Endodermal cell (in vitro differentiated cells): ENCODE measurements around the gene CNKSR1. TPM values are rescaled to one million over a fixed set of nuclear protein-coding genes. Genes with fewer than 3 reads are reported as not detected.

Source experiments
- DNase-seq: peaks from one replicate; pipeline ENCODE4 v3.0.0-alpha.2; 2017
- H3K27ac ChIP-seq: 2 replicates; pipeline ENCODE4 v1.5.1; 2013; ENCODE audit warnings: mild to moderate bottlenecking, low read depth, low read length, moderate library complexity
- H3K27me3 ChIP-seq: 2 replicates; pipeline ENCODE4 v1.6.1; 2013; ENCODE audit warnings: mild to moderate bottlenecking, low read length, moderate library complexity; ENCODE audit not compliant: insufficient read depth, control insufficient read depth, poor library complexity, severe bottlenecking
- H3K36me3 ChIP-seq: 2 replicates; pipeline ENCODE4 v1.7.0; 2013; ENCODE audit warnings: mild to moderate bottlenecking, low read length, moderate library complexity; ENCODE audit not compliant: control insufficient read depth, insufficient read depth
- H3K4me1 ChIP-seq: one replicate; pipeline ENCODE4 v1.7.0; 2013; ENCODE audit warnings: low read length; ENCODE audit not compliant: control insufficient read depth, insufficient read depth
- H3K4me3 ChIP-seq: 2 replicates; pipeline ENCODE4 v1.5.1; 2013; ENCODE audit warnings: mild to moderate bottlenecking, low read length, moderate library complexity
- H3K9ac ChIP-seq: 2 replicates; pipeline ENCODE4 v1.6.1; 2013; ENCODE audit warnings: mild to moderate bottlenecking, low read length, moderate library complexity; ENCODE audit not compliant: poor library complexity, severe bottlenecking; ENCODE audit errors: extremely low read depth
- H3K9me3 ChIP-seq: 2 replicates; pipeline ENCODE4 v1.6.1; 2013; ENCODE audit warnings: mild to moderate bottlenecking, low read length, moderate library complexity; ENCODE audit not compliant: control insufficient read depth
- H3K27ac Mint-ChIP-seq: 2 replicates; pipeline ENCODE4 v1.8.0; 2020; ENCODE audit warnings: mixed read lengths
- H3K27me3 Mint-ChIP-seq: 2 replicates; pipeline ENCODE4 v1.8.0; 2021; ENCODE audit warnings: mild to moderate bottlenecking, mixed read lengths; ENCODE audit not compliant: insufficient read depth
- H3K36me3 Mint-ChIP-seq: 2 replicates; pipeline ENCODE4 v1.8.0; 2020; ENCODE audit warnings: low read depth, mixed read lengths
- H3K4me1 Mint-ChIP-seq: 2 replicates; pipeline ENCODE4 v1.8.0; 2020; ENCODE audit warnings: mixed read lengths
- H3K4me3 Mint-ChIP-seq: 2 replicates; pipeline ENCODE4 v1.8.0; 2020; ENCODE audit warnings: mild to moderate bottlenecking, moderate library complexity, mixed read lengths
- H3K9me3 Mint-ChIP-seq: 2 replicates; pipeline ENCODE4 v1.8.0; 2020; ENCODE audit warnings: mild to moderate bottlenecking, mixed read lengths
- CTCF ChIP-seq: fragments of 200-600 bp; sonication (generic); conservative IDR thresholded peaks from 2 replicates; pipeline ENCODE4 v1.5.0; 2021; ENCODE audit warnings: antibody characterized with exemption, mild to moderate bottlenecking
- WGBS, 2 experiments: methylation state at CpG; one replicate each; pipeline versions ENCODE4 v1.1.5 to v1.1.7; 2013; ENCODE audit warnings: missing lambda C conversion rate in 2 of 2, mixed read lengths in 1 of 2; ENCODE audit not compliant: insufficient coverage in 1 of 2, insufficient read length in 1 of 2; 5-methylcytosine and 5-hydroxymethylcytosine counted together
- total RNA-seq, 2 donors: library from RNA; stranded (reverse); fragmentation: NEBNext Ultra II Directional in 1 of 2; extraction: Animal tissue kit (Norgen Biotek cat#: 25700) in 1 of 2; gene quantifications; 2 replicates in 1 of 2; 3 replicates in 1 of 2; pipeline ENCODE4 v1.2.1, GENCODE V29; 2021

The CNKSR1 gene
- total RNA-seq, 2 donors from 2014 or later = 35.8 to 44.1 TPM

- Histone ChIP-seq H3K9ac (no peak overlapping the region), H3K9me3 (no peaks in the 10 kb centered on the region), H3K4me1 (peaks cover 7% of the 10 kb centered on the region), H3K36me3 (no peaks in the 10 kb centered on the region), H3K27me3 (peaks cover 47% of the 10 kb centered on the region), H3K4me3 (no peak overlapping the region), H3K27ac (no peak overlapping the region)
- WGBS, 2 experiments = 89 to 92% methylated on average over 9 of the region's 9 CpGs
- no peak for TF ChIP-seq CTCF
- peaks cover 73% of the 10 kb centered on the region for H3K27me3 Mint-ChIP-seq
- no peaks in the 10 kb centered on the region for H3K36me3 Mint-ChIP-seq
- no peaks in the 10 kb centered on the region for H3K9me3 Mint-ChIP-seq
- no peak overlapping the region for H3K27ac Mint-ChIP-seq
- H3K4me1 Mint-ChIP-seq = peaks cover 39% of the 10 kb centered on the region
- no peak for DNase-seq
- peak overlapping the region; percentile 67 for H3K4me3 Mint-ChIP-seq
Observed at GRCh38 chr1:26163684-26164035, 13.6 kb upstream of the CNKSR1 start.

- H3K4me3 Mint-ChIP-seq = peak overlapping the region; percentile 67
- peak overlapping the region; percentile 94 for H3K27ac Mint-ChIP-seq
- peaks cover 3% of the 10 kb centered on the region for H3K4me1 ChIP-seq
- H3K9ac ChIP-seq = peak overlapping the region; percentile 44
- 11 to 32% methylated on average over 21 to 72 of the region's 72 CpGs for WGBS, 2 experiments
- H3K9me3 Mint-ChIP-seq = no peaks in the 10 kb centered on the region
- no peaks in the 10 kb centered on the region for H3K36me3 ChIP-seq
- DNase-seq = peak; percentile 92
- H3K9me3 ChIP-seq = no peaks in the 10 kb centered on the region
- peaks cover 47% of the 10 kb centered on the region for H3K27me3 ChIP-seq
- H3K27ac ChIP-seq = peak overlapping the region; percentile 38
- no peaks in the 10 kb centered on the region for H3K36me3 Mint-ChIP-seq
- peak; percentile 85 for TF ChIP-seq CTCF
- H3K27me3 Mint-ChIP-seq = peaks cover 72% of the 10 kb centered on the region
- H3K4me1 Mint-ChIP-seq = peaks cover 37% of the 10 kb centered on the region
- H3K4me3 ChIP-seq = peak overlapping the region; percentile 74
Observed at GRCh38 chr1:26164036-26164860, 13.0 kb upstream of the CNKSR1 start.

- no peak for TF ChIP-seq CTCF
- peaks cover 34% of the 10 kb centered on the region for H3K4me1 Mint-ChIP-seq
- H3K36me3 Mint-ChIP-seq = no peaks in the 10 kb centered on the region
- peak overlapping the region; percentile 67 for H3K4me3 Mint-ChIP-seq
- H3K9me3 Mint-ChIP-seq = no peaks in the 10 kb centered on the region
- peak overlapping the region; percentile 44 for H3K9ac ChIP-seq
- DNase-seq = peak; percentile 76
- H3K27ac Mint-ChIP-seq = peak overlapping the region; percentile 94
- peaks cover 65% of the 10 kb centered on the region for H3K27me3 Mint-ChIP-seq
- H3K9me3 ChIP-seq = no peaks in the 10 kb centered on the region
- H3K4me3 ChIP-seq = peak overlapping the region; percentile 74
- no peaks in the 10 kb centered on the region for H3K36me3 ChIP-seq
- WGBS, 2 experiments = 37 to 48% methylated on average over 12 to 19 of the region's 19 CpGs
- H3K27ac ChIP-seq = peak overlapping the region; percentile 38
- H3K27me3 ChIP-seq = peaks cover 38% of the 10 kb centered on the region
- peaks cover 3% of the 10 kb centered on the region for H3K4me1 ChIP-seq
Observed at GRCh38 chr1:26164861-26165842, 12.1 kb upstream of the CNKSR1 start.
